GM18861 (cell line): ENCODE measurements around the gene SNED1.

Source experiments
- ATAC-seq: cut with Tn5 transposase; IDR thresholded peaks from one replicate; pipeline ENCODE4 v1.9.1; 2021; ENCODE audit not compliant: unreplicated experiment

SNED1 gene

DNA sequence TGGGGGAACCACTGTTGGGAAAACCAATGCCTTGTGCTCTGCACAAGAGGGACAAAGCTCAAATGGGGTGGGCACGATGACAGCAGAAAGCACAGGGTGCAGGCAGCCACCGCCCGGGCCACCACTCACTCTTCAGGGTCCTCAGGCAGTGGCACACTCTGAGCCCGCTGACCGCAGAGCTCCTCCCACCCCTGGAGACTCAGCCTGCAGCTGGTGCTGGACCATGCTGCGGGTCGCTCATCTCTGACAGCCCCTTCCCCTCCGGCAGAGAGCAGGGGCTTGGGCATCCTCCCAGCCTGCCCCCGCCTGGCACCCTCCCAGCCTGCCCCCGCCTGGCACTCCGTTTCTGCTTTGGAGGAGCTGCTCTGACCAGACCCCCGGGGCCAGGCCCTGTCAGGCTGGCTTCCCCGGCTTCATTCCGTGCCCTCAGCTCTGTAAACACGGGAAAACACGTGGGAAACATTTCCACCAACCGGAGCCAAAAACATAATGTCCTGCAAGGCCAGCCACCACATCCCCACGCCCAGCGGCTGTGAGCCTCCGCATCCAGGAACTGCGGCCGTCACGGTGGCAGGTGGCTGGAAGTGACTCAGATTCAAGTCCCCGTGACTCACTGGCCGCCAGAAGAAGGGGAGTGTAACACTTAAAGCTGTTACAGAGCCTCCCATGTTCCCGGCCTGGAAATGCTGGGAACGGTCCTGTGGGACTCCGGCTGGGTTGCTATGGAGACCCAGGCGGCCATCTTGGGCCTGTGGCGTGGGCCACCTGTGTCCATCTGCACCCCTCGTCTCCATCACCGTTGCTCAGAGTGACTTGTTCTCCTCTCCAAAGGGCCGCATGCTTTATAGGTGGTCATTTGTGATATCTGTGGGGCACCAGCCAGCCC, 6.8 kb upstream of the SNED1 start:
- ATAC-seq = no peak

DNA sequence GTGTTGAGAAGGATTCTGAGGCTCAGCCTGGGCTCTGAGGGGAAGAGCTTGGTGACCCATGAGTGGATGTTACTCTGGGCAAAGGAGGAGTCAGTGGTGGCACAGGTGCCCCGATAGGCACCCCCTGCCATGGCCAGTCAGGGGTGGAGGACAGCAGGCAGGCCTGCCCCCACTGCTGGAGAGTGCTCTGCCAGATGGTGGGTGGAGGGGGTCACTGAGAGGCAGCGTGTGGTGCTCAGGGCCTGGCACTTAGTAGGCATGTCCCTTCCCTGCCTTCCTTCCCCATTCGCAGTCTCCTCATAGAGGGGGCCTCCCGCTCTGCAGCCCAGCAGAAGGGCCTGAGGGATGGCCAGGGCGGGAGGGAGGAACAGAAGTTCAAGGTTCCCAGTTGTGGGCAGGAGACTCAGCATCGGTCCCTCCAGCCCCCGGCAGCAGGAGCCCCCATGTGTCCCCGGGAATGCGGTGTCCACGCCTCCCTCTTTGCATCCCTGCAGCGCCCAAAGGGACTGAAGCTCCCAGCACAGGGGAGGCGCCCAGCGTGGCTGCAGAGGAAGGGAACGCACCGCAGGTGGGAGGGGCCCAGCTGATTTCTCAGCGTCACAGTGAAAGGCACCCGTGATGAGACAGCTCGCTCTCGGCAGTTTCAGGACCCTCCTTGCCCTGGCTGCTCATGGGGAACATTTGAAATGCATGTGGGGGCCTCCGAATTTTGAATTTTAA, 5.7 kb upstream of the SNED1 start:
- ATAC-seq = no peak

DNA sequence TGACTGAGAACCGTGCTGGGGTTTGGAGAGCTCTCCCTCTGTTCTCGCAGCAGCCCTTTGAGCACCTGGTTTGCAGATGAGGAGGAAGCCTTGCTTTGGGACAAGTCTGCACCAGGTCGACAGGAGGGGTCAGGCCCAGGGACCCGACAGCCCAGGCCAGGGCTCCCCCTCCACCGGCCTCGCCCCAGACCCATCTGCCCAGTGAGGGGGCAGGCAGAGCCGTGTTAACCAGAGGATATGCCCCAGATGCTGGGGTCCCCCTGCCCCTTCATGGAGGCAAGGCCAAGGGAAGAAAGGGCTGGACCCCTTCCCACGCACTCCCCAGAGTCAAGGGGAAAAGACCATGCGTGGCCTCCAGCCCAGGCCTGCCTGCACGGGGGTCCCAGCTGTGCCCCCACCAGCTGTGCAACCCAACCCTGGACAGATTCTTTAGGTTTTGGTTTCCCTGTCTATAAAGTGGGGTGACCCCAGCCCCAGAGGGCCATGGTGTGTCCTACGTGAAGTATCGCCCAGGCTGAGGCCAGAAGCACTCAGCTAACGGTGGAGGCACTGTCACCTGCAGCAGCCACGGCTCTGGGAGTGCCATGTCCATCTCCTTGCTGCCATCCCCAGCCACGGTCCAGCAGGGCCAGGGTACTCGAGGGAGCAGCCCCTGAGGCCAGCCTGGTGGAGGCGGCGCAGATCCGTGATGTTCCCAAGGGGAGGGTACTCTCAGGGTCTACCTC, 4.8 kb upstream of the SNED1 start:
- no peak for ATAC-seq

DNA sequence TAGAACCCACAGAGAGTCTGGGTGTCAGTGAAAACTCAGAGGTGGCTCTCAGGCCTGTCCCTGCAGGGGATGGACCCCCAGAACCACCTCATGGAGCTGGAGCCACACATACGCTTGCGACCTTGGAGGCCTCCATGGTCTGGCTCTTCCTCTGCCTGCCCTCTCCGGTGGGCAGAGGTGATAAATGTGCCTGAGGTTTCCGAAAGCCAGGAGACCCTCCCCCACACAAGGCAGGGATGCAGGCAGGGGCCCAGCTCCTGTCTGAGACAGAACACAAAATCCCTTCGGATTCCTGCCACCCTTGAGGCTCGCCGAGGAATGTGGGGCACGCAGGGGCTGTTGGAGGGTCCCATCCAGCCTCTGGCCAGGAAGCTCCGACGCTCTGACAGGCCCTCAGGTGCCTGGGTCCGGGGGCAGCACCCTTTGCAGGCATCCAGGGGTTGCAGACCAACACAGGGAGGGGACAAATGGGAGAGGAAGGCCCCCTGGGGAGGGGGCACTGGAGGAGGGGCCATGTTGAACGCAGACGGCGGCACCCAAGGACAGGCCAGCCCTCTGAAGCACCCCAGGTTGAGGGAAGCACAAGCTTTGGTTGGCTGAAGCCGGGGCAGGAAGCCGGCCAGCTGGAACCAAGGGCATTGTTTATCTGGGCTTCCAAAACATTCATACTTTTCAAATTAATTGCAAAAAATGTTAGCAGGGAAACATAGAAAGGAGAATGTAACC, 4.1 kb upstream of the SNED1 start:
- no peak for ATAC-seq

DNA sequence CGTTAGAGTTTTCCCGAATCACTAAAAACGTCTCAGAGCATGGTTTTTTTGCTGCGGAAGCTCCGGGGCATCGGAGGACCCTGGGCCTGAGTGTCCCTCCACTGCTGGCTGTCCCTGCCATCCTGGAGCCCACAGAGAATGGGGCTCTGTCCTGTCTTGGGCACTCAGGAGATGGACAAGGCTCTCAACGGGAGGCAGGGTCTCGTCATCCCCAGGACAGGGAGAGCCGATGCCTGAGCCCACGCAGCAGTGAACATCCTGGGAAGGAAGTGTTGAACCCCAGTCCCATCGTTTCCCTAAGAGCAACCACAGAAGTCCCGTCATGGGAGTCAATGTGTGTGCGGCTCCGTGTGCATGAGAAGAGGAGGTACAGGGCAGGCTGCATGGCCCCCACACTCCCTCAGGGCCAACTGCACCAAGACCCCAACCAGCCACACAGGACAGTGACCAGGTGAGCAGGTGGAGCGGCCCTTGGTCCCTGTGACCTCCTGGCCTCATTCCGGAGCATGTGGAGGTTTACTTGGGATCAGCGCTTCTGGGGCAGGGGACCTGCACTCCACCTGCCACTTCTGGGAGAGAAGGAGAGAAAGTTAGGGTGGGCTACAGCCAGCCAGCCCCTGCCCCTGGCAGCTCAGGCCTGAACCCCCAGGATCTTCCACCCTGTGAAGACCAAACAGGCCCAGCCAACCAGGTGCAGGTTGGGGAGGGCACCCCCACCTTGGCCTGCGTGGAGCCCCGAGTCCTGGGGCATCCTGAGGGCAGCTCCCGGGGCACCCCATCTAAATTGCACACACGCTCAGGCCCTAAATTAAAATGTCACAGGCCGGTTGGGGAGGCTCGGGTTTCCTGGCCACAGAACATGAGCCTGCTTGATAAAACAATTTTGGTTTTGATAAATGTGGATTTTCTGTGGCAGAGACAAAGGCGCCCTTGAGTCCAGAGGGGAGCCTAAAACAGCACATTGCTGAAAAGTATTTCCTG, 3.1 kb upstream of the SNED1 start:
- no peak for ATAC-seq

DNA sequence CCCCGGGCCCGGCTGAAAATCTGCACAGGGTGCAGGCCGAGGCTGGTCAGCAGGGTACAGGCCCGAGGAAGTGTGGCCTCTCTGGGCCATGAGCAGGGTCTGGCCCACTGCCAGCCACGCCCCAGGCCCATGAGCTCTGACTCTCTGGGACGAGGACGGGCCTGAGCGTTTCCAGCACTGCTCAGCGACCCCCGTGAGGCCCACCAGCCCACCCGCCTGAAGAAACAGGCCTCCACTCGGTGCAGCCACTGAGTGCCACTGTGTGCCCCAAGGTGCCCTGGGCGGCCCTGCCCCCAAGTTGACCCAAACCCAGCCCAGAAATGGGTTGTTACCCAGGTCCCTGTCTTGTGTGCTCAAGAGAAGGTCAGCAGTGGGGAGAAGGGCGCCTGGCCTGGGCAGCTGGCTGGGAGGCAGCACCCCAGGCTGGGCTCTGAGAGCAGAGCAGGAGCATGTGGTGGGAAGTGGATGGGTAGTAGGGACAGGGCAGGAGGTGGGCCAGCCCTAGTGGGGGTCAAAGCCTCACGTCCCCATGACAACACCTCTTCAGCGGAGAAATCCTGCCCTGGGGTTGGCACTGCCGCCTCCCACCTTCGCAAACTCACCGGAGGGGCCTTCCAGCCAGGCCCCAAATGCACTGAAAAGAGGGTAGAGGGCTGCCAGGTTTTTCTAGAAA, 2.1 kb upstream of the SNED1 start:
- no peak for ATAC-seq

DNA sequence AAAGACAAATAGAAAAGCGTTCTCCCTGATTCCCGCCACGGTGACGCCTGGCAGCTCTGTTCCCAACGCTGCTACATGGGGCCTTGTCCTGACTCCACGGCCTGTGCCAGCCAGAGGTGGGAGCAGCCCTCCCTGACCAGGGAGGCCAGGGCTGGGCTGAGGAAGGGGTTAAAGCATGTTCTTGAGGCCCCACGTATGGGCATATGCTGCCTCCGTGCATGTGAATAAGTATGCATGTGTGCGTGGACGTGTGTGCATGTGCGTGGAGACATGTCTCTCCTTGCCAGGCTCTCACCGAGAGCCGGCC, 1.6 kb upstream of the SNED1 start:
- ATAC-seq = no peak

DNA sequence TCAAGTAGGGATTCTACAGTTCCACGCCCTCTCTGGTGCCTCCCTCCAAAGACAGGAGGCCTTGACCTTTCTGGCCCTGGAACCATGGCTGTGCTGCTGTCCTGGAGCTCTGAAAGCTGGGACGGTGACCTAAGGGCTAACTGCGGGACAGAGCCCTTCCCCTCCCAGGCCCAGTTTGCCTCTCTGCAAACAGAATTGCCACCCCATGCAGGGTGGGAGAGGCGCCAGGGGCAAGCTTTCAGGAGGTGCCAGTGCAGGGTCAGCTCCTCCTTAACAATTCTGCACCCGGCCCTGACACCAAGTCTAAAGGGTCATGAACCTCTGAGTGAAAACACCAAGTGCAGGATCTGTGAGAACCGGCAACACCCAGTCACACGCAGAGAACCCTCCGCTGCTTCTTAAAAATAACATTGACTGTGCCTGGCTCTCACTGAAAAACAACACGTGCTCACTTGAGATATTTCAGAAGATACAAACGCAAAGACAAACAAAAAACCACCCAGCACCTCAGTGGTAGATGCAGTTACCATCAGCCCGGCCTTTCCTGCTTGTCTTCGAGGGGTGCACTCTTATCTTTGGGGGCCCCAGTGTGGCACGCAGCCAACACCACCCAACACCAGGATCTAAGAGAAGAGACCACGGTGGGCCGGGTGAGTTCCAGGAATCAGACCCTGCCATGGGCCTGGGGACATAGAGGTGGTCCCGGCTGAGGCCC, 1.1 kb upstream of the SNED1 start:
- no peak for ATAC-seq

DNA sequence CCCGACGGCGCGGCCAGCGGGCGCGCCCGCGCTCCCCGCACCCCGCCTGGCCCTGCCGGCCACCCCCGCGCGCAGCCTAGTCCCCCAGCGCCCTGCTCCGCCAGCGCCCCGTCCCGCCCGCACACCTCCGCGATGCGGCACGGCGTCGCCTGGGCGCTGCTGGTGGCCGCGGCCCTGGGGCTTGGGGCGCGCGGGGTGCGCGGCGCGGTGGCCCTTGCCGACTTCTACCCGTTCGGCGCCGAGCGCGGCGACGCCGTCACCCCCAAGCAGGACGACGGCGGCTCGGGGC, 232 bp downstream of the SNED1 start:
- no peak for ATAC-seq

DNA sequence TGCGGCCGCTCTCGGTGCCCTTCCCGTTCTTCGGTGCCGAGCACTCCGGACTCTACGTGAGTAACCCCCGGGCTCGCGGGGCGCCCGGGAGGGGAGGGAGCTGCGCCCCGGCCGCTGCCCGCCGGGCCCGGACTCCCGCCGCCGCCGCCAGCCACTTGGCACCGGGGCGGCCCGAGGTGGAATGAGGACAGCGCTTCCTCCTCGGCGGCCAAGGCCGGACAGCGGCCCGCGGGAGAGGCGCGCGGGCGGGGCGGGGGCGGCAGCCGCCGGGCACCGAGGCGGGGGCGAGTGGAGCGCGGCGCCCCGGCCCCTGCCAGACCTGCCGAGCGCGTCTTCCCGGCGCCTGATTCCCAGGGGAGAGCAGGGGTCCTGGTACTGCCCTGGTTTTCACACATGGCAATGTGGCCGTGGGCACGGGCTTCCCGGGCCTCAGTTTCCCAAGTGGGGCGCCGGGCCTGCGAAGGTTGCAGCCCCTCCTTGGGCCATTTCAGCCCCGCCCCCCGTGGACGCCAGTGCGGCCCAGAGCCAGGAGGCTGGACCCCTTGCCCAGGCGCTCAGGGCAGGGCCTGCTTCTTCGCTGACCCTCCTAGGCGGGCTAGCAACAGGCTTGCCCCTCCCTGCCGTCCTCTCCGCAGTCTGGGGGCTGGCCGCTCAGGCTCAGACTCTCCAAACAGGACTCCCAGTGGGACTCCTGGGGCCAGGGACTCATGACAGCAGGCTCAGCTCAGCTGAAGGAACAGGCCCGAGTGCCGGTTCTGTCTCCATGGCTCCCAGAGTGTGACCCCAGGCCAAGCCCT, 775 bp downstream of the SNED1 start:
- no peak for ATAC-seq

DNA sequence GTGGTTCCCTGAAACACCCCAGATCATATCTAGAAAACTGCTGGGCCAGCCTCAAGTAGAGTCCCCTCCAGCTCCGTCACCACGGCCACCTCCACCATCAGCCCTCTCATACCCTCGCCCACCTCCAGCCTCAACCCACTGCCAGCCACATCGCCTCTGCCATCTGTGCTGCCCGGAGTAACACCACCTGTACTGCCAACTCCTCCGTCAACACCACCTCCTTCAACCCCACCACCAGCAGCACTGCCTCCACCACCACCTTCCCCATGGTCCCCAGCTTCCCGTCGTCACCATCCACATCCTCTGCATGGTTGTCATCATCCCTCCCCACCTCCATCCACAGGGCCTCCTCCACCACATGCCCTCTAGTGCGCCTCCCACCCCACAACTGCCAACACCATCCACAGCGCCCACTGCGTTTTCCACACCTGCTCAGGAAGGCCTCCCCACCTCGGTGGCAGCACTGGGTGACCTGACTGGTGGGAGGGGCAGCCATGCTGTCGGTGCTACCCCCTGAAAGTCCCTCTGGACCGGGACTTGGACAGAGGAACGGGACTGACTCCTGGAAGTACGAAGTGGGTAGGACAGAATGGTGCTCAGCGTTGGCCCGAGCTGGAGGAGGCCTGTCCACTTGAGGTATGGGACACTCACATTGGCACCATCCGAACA, 1.6 kb downstream of the SNED1 start:
- ATAC-seq = no peak

DNA sequence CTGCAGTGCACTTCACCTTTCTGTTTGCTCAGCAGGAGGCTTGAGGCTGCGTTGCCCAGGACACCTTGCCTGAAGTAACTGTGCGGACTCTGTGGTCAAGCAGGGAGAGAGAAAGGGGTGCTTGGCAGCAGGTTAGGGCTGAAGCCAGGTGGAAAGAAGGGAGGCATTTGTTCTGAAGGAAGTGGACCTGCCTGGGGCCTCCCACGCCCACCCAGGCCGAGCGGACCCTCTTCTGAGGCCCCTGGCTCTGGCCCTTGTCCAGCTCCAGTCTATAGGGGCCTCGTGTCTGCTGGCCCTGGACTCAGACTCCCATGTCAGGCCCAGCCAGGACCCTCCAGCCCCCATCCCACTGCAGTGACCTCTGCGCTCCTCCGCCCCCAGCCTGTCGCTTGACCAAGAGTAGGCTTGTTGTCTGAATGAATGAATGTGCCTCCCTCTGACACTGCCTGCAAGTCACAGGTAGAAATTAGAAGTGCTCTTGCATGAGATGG, 2.5 kb downstream of the SNED1 start:
- no peak for ATAC-seq

DNA sequence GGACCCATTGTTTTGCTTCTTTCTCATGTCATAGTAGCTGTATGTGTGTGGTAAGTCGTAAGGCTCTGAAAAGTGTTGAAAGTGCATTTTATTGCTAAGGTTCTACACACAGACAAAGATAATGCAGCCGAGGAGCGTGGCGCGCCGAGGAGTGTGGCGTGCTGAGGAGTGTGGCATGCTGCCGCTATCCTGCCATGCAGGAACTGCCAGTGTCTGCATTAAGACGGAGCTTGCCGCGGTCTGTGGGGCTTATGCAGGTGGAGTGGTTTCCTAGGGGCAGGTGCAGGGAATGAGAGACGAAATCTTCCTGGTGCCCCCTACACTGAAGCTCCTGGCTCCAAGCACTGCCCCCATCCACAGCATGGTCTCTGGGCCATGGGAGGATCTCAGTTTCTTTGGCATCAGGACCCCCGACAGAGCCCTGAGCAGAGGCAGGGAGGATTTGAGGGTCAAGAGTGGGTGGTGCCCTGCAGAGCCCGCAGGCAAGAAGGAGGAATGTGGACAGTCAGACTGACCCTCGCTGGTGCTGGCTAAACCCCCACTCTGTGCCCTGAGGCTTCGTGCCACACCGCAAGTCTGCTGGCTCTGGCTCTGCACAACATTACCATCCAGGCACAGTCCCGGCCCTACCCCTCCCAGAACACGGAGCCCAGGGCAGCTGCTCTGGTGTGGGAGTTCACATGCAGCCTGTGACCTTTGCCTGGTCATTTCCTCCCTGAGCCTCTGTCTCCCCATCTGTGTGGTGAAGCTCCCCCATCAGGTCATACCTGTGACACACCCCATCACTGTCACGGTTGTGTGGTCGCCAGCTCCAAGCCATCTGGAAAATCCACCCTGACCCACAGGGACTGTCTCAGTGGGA, 3.2 kb downstream of the SNED1 start:
- ATAC-seq = no peak

DNA sequence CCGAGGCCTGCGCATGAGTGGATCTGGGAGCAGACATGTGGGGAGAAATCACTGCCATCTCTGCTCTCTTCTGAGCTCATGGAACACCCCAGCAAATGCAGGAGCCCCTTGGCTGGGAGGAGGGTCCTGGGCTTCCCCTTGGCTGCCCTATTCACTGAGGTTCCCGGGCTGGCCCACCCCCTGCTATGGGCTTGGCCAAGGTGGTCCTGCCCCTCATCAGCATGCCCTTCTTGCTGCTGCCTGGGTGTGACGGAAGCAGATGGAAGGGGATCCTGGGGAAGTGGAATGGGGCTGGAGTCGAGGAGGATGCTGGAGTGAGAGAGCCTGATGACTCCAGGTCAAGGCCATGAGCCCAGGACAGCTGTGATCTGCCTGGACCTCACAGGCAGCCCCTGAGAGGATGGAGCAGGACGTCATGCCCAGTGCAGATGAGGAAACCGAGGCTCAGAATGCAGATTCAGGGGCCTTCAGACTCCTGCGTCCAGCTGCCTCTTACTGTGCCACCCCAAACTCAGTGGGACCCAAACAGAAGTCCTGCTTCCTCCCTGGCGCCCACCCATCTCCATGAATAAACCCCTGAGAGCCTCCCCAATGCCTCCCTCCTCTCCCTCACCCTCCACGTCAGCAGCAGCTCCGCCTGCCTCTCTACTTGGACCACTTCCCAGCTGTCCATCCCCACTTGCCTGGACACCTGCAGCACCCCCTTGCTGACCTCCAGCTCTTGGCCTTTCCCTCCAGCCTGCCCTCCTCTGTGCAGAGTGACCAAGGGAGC, 4.0 kb downstream of the SNED1 start:
- ATAC-seq = no peak

DNA sequence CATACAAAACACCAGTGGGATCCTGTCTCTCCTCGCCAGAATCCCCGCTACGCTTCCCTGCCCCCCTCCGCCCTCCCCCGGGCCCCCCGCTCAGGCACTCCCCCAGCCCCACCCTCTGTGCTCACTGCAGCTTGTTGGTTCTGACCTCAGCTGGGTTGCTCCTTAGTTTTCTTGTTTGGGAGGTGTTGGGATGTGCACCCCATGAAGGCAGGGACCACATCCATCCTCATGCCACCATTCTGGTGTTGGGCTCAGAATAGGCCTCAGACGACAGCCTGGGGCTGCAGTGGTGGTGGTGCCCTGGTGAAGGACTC, 4.6 kb downstream of the SNED1 start:
- ATAC-seq = no peak

DNA sequence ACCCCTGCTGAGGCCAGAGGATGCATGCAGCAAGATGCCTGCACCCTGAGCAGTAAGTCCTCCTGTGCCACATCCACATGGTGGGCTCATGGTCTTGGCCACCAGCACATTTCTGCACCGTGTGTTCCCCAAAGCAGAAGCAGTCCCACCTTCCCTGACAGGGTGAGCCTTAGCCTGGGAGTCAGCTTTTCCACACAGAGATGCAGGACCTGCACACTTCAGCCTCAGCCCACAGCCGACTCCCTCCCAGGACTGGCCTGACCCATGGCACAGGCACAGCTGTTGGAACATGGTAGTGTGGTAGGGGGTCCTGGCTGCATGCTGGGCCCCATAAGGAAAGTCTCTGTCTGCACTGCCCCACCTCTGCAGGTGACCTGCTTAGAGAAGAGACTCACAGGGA, 5.0 kb downstream of the SNED1 start:
- ATAC-seq = no peak
